TTC549 (cell line): ENCODE measurements around the gene ZSWIM5.
"Not testable (repeated sequence)": the region's sequence is repeated elsewhere in the genome, so short reads cannot be mapped to it uniquely, and the experiment has no call there.

Experiments
- FAIRE-seq: peaks from 2 replicates; lab custom pipeline; 2012; peaks lifted over from hg19 to GRCh38; lab: Jason Lieb, UNC

ZSWIM5 gene

DNA sequence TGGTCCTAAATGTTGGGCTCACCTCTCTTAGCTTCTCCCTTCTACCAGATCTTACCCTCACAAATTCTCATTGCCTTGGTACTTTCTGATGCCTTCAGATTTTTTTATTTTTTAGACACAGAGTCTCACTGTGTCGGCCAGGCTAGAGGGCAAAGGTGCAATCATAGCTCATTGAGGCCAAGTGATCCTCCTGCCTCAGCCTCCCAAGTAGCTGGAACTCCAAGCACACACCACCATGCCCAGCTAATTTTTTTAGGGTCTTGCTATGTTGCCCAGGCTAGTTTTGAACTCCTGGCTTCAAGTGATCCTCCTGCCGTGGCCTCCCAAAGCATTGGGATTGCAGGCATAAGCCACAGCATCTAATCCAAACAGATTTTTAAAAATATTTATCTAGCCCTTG, 69.4 kb downstream of the ZSWIM5 start:
- FAIRE-seq, result no peak

DNA sequence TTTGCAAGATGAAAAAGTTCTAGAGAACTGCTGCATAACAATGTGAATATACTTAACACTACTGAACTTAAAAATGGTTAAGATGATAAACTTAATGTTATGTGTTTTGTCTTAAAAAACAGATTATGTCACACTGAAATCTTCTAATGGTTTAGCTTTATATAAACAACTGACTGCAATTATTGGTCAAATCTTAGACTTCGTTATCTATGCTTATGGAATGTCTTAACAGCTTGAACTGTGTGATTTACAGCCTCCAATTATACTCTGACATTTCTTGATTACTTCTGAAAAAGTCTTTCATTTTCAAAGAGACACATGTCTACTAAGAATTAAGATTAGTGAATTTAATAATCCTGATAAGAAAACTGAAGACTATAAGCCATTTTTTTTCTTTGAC, 71.1 kb downstream of the ZSWIM5 start:
- FAIRE-seq, result no peak

DNA sequence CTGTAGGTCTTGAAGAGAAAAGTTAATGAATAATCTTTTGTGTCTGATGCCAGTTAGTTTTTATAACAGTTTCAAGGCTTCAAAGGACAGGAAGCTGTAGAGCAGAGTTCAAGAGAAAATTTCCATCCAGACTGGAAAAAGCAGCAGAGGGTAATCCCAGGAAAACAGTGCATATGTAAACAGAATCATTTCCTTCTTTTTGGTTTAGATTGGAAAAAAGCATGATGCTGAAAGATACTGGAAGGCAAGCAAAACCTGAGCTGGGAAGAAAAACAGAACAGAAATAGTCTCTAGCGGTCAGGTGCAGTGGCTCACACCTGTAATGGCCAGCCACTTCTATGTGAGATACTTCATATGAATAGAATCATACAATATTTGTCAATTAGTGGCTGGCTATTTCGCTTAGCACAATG, 71.9 kb downstream of the ZSWIM5 start:
- no peak for FAIRE-seq

DNA sequence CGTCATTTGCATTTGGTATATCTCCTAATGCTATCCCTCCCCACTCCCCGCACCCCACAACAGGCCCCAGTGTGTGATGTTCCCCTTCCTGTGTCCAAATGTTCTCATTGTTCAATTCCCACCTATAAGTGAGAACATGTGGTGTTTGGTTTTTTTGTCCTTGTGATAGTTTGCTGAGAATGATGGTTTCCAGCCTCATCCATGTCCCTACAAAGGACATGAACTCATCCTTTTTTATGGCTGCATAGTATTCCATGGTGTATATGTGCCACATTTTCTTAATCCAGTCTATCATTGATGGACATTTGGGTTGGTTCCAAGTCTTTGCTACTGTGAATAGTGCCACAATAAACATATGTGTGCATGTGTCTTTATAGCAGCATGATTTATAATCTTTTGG, 73.7 kb downstream of the ZSWIM5 start:
- FAIRE-seq, result not testable (repeated sequence)

DNA sequence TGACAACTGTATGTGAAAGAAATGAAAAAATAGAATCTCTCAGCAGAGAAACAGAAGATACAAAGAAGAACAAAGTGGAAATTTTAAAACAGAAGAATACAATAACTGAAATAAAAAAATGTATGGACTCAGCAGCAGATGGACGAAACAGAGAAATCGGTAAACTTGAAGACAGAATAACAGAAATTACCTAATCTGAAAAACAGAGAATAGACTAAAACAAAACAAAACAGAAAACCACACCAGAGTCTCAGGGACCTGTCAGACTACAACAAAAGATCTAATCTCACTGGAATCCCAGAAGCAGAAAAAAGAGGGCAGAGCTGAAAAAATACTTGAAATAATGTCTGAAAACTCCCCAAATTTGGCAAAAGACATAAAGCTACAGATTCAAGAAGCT, 83.0 kb downstream of the ZSWIM5 start:
- FAIRE-seq, result no peak

DNA sequence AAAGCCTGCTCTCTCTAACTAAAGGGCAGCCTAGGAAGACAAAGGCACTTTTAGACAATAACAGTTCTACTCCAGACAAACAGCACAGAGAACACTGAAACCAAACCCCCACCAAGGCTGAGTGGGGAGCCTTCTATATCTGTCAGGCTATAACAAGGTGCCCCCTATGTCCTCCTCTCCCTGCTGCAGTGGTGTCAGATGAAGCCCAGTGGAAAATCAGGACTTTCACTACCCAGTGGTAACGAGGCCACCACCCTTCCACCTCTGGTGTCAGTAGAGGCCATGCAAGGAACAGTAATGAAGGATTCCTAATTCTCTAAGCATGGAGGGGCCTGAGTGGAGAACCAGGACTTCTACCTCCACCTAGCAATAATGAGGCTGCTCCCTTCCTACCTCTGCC, 83.7 kb downstream of the ZSWIM5 start:
- FAIRE-seq, result no peak

DNA sequence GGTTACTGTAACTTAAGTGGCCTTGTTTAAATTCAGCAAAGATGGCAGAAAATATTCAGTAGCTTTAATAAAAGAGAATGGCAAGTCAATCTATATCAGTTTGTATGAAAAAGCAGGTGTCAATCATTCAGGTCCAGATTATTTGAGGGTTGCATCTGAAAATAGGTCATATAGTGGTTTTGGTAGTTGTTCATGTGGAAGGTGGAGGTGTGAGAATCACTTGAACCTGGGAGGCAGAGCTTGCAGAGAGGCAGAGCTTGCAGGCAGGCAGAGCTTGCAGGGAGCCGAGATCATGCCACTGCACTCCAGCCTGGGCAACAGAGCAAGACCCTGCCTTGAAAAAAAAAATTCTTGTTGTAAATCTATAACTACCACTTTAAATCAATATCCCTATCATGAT, 88.6 kb downstream of the ZSWIM5 start:
- no peak for FAIRE-seq

DNA sequence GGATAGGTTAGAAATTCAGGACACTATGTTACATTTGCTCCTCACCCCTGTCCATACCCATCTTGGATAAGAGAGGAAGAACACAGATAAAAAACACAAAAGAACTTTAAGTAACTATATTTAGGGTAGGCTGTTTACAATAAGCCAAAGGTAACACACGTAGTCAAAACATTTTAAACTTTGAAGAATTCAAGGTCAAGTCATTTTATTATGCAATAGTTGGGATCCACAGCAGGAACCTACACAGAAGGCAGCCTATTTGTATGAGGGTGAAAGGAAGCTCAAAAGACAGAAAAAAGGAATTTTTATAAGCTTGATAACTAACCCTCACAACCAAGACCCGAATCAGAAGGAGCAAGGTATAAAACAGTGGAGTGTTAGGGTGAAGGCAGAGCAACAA, 89.6 kb downstream of the ZSWIM5 start:
- no peak for FAIRE-seq

DNA sequence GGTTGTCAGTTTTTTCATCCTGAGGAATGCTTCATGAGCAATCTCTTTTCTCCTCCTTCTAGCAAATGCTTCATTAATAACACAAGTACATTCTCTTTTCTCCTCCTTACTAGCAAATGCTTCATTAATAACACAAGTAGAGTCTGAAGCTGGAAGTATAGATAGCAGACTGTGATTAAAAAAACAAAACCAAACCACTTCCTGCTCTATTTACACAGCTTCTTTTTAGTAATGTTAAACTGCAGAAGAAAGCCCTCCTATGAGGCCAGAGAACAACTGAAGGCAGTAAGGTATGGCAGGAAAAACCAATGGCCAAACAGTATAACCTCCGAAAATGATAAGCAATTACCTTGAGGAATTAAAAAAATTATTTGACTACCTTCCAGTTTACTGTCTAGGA, 90.1 kb downstream of the ZSWIM5 start:
- no peak for FAIRE-seq

DNA sequence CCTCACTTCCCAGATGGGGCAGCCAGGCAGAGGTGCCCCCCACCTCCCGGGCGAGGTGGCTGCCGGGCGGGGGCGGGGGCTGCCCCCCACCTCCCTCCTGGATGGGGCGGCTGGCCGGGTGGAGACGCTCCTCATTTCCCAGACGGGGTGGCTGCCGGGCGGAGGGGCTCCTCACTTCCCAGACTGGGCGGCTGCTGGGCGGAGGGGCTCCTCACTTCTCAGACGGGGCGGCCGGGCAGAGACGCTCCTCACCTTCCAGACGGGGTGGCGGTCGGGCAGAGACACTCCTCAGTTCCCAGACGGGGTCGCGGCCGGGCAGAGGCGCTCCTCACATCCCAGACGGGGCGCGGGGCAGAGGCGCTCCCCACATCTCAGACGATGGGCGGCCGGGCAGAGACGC, 91.2 kb downstream of the ZSWIM5 start:
- FAIRE-seq, result not testable (repeated sequence)

DNA sequence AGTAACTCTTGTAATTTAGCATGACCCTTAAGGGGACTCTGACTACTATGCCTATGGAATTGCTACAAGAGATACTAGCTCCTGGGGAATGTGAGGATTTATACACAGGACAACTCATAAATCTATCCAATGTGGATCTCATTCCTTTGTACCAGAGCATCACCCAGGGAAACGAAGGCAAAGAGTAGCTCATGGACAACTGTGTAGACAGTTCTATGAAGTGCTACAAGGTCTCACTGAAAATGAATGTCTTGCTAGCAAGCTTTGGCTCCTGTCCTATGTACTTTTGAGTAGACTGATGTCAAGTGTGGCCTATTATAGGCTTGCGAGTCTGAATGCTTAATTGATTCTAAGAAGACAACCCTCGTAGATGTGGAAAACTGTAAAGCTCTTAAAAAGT, 93.7 kb downstream of the ZSWIM5 start:
- no peak for FAIRE-seq

DNA sequence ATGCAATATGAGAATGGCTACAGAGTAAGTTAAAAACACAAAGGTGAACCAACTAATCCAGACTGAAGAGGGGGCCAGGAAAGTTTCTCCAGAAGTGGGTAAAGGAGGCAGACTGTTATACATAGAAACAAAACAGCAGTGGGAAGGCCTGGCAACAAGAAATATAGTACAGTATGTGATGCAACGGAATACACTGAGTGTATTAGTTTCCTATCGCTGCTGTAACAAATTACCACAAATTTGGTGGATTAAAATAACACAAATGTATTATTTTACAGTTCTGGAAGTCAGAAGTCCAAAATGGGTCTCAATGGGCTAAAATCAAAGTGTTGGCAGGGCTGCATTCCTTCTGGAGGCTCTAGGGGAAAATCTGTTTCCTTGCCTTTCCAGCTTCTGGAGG, 95.2 kb downstream of the ZSWIM5 start:
- no peak for FAIRE-seq

DNA sequence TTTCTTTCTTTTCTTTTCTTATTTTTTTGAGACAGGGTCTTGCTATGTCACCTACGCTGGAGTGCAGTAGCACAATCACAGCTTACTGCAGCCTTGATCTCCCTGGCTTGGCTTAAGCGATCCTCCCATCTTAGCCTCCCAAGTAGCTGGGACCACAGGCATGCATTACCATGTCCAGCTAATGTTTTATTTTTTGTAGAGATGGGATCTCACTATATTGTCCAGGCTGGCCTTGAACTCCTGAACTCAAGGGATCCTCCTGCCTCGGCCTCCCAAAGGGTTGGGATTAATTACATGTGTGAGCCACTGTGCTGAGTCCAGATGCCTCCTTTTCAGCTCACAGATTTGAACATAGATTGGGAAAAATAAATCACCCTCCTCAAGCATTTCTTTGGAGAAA, 98.6 kb downstream of the ZSWIM5 start:
- FAIRE-seq, result no peak

DNA sequence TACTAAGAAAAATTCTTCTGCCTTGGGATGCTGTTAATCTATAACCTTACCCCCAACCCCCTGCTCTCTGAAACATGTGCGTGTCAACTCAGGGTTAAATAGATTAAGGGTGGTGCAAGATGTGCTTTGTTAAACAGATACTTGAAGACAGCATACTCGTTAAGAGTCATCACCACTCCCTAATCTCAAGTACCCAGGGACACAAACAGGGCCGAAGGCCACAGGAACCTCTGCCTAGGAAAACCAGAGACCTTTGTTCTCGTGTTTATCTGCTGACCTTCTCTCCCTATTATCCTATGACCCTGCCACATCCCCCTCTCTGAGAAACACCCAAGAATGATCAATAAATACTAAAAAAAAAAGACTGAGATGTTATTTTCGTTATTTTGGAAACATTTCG, 99.5 kb downstream of the ZSWIM5 start:
- FAIRE-seq, result not testable (repeated sequence)

DNA sequence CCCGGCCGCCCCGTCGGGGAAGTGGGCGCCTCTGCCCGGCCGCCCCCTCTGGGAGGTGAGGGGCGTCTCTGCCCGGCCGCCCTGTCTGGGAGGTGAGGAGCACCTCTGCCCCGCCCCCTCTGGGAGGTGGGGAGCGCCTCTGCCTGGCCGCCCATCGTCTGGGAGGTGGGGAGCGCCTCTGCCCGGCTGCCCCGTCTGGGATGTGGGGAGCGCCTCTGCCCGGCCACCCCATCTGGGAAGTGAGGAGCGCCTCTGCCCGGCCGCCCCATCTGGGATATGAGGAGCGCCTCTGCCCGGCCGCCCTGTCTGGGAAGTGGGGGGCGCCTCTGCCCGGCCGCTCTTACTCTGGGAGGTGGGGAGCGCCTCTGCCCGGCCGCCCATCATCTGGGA, 100.3 kb downstream of the ZSWIM5 start:
- FAIRE-seq, result not testable (repeated sequence)

DNA sequence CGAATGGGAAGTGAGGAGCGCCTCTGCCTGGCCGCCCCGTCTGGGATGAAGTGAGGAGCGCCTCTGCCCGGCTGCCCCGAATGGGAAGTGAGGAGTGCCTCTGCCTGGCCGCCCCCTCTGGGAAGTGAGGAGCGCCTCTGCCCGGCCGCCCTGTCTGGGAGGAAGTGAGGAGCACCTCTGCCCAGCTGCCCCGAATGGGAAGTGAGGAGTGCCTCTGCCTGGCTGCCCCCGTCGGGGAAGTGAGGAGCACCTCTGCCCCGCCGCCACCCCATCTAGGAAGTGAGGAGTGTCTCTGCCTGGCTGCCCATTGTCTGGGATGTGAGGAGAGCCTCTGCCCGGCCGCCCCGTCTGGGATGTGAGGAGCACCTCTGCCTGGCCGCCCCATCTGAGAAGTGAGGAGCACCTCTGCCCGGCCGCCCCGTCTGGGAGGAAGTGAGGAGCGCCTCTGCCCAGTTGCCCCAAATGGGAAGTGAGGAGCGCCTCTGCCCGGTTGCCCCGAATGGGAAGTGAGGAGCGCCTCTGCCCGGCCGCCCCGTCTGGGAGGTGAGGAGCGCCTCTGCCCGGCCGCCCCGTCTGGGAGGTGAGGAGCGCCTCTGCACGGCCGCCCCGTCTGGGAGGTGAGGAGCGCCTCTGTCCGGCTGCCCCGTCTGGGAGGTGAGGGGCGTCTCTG, 100.8 kb downstream of the ZSWIM5 start:
- FAIRE-seq, result not testable (repeated sequence)

DNA sequence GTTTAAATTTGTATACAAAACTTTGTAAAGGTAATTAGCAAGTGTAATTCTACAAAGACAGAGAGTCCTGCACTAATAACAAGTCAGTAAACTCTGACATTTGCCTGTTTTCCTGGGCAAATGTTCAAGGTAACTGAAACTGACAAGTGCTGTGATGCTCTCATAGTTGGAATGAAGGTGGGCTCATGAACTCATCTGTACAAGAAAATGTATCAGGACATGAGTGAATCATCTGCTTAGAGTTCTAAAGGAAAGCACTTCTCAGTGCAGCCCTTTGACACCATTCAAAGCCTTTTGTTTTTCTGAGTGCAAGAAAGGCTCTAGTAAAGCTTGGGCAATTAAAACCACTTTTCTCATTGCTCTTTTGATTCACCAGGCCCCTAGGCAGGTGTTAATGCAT, 102.9 kb downstream of the ZSWIM5 start:
- no peak for FAIRE-seq

DNA sequence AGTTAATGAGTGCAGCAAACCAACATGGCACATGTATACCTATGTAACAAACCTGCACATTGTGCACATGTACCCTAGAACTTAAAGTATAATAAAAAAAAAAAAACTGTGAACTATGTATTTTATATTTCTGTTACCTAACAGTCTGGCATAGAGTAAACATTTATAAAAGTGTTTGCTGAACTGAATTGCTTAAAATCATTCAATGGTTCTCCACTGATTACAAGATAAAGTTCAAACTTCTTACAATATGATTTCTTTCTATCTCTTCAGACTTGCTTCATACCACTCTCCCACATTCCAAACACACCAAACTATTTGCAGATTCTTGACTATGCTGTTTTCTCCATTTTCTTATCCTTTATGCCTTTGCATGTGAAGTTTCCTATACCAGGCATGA, 104.5 kb downstream of the ZSWIM5 start:
- FAIRE-seq, result no peak

DNA sequence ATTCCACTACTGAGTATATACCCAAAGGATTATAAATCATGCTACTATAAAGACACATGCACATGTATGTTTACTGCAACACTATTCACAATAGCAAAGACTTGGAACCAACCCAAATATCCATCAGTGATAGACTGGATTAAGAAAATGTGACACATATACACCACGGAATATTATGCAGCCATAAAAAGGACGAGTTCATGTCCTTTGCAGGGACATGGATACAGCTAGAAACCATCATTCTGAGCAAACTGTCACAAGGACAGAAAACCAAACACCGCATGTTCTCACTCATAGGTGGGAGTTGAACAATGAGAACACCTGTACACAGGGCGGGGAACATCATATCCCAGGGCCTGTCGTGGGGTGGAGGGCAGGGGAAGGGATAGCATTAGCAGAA, 104.9 kb downstream of the ZSWIM5 start:
- not testable (repeated sequence) for FAIRE-seq

DNA sequence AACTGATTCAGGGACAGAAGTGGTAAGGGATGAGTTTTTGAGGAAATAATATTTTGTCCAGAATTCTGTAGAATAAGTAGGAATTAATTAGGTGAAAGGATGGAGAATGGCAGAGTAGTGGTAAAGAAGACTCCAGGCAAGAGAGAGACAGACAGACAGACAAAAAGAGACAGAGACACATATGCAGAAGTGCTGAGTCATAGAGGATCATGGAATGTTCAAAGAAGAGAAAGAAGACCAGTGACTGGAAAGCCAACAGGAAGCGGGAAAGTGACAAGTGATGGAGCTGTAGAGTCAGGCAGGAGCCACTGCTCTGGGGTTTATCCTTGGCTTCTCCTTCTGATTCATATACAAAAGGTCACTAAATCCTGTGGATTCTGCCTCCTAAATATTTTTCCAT, 108.5 kb downstream of the ZSWIM5 start:
- FAIRE-seq, result no peak

DNA sequence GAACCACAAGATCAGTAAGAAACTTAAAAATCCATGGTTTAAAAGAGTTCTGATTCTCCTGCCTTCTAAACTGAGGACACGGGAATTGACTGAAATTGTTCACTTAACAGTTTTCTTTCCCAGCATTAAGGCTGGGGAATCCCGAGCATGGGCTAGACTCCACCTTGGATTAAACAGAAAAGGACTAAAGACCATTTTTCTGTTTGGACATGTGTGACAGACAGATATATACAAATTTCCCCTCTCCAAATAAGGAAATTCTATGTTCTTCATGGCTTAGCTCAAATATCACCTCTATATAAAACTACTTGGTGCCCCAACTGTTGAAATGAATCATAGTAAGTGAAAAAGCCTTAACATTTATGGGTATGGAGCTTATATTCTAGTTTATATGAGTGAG, 109.3 kb downstream of the ZSWIM5 start:
- FAIRE-seq, result no peak

DNA sequence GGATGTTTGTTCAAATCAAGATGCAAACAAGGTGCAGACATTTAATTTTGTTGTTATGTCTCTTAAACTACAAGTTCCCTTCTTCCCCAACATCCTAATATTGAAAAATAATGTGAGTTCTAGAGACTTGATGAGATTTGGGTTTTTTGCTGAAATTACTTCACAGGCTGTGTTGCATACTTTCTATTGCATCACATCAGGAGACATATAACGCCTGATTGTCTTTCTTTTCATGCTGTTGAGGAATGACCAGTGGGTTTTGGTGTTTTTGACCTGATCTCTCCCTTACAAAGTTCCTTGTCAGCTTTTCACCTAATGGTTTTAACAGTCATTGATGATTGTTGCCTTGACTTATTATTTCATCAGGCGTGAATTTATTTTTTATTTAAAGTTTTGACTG, 111.0 kb downstream of the ZSWIM5 start:
- no peak for FAIRE-seq

DNA sequence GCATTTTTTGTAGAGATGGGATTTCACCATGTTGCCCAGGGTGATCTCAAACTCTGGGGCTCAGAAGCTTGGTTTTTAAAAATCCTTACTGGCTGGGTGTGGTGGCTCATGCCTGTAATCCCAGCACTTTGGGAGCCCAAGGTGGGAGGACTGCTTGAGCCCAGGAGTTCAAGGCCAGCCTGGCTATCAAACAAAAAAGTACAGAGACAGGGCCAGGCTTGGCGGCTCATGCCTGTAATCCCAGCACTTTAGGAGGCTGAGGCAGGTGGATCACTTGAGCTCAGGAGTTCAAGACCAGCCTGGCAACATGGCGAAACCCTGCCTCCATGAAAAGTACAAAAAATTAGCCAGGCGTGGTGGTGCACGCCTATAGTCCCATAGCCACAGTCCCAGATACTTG, 112.0 kb downstream of the ZSWIM5 start:
- not testable (repeated sequence) for FAIRE-seq

DNA sequence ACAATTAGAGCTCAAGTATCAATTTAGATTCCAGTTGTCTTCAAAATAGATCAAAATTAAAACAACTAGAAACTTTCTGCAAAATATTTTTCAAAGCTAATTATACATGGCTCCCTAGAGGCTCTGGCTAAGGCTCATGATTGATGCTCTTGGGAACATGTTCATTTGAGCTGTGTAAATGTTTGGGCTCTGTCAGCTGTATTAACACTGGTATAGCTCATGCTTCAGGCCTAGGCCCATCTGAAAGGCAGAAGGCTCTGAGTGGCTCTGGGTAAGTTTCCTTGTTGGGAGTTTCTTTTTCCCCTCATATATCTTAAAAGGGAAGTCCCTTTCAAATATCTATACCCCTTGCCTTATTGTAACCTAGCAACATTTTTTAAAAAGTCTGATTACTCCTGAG, 113.1 kb downstream of the ZSWIM5 start:
- no peak for FAIRE-seq

DNA sequence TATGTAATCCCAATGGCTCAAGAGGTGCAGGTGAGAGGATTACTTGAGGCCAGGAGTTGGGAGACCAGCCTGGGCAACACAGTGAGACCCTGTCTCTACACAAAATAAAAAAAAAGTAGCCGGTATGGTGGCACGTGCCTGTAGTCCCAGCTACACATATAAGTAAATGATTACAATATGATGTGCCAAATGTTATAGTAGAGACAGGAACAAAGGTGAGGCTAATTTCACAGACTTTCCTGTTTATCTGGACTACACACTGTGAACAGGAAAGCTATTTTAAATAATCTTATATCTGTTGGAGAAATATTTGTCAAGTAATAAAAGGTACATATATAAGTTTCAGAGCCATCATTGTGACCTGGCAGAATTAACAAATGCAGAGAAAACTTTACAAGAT, 116.7 kb downstream of the ZSWIM5 start:
- FAIRE-seq, result no peak
